ENCODE results near the gene ENPP1. TPM values are rescaled to one million over a fixed set of nuclear protein-coding genes. Genes with fewer than 3 reads are reported as not detected.

ENPP1 gene
- total RNA-seq, 4 donors from 2014 or later, result 49.7 to 111 (median 62.6) TPM

DNA sequence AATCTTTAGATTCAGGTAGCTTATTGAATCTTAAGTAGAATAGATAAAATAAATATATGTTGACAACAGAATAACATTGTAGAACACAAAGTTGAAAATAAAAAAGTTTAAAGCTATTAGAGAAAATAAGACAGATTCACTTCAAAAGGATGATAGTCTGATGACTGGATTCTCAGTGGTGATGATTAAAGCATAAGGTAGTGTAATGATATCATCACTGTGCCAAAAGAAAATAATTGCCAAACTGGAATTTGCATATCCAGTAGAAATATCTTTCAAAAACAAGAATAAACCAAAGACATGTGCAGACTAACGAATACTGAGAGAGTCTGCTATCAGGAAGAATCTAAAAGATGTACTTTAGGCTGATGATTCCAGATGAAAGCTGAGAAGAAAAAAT is 30.2 kb downstream of the ENPP1 start:
- H3K36me3 ChIP-seq, result no peaks in the 10 kb centered on the region
- H3K4me1 ChIP-seq, result peaks cover 9 to 20% of the 10 kb centered on the region in 2 donors
- DNase-seq, result no peak
- H3K27ac ChIP-seq, result peak overlapping the region in 1 of 3 donors; percentile 42
- 91 to 92% methylated on average over 1 of the region's 1 CpG for WGBS, 2 donors
- no peaks in the 10 kb centered on the region for H3K9me3 ChIP-seq
- no peak overlapping the region for H3K4me3 ChIP-seq (replicated peaks in 1 of 3)
- intact Hi-C loops (cut with DNase I), result no loop called here
- no peak for TF ChIP-seq POLR2A (IDR thresholded peaks at IDR 0.05)
- TF ChIP-seq, protein P1, sequence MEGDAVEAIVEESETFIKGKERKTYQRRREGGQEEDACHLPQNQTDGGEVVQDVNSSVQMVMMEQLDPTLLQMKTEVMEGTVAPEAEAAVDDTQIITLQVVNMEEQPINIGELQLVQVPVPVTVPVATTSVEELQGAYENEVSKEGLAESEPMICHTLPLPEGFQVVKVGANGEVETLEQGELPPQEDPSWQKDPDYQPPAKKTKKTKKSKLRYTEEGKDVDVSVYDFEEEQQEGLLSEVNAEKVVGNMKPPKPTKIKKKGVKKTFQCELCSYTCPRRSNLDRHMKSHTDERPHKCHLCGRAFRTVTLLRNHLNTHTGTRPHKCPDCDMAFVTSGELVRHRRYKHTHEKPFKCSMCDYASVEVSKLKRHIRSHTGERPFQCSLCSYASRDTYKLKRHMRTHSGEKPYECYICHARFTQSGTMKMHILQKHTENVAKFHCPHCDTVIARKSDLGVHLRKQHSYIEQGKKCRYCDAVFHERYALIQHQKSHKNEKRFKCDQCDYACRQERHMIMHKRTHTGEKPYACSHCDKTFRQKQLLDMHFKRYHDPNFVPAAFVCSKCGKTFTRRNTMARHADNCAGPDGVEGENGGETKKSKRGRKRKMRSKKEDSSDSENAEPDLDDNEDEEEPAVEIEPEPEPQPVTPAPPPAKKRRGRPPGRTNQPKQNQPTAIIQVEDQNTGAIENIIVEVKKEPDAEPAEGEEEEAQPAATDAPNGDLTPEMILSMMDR (IDR thresholded peaks at IDR 0.05), result no peak
- no peaks in the 10 kb centered on the region for H3K27me3 ChIP-seq

DNA sequence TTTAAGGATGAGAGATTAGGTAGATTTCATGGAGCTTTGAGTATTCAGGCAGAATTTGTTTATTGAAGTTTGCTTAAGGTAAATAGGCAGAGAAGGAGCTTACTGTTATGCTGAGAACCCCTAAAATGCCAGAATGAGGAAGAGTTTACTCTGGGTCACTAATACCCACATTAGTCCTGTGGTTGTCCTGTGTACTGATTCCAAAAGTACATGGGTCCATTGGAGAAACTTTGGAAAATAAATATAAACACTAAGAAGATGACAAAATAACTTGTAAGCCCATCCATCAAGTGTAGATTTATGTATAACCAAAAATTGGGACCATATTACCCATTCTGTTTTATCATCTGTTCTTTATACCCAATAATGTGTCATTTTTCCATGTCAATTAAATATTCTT is 31.6 kb downstream of the ENPP1 start:
- H3K9me3 ChIP-seq, result no peaks in the 10 kb centered on the region
- H3K4me1 ChIP-seq, result peaks cover 9 to 20% of the 10 kb centered on the region in 2 donors
- no peak for TF ChIP-seq POLR2A (IDR thresholded peaks at IDR 0.05)
- TF ChIP-seq, protein P1 (IDR thresholded peaks at IDR 0.05), result no peak
- intact Hi-C loops (cut with DNase I), result no loop called here
- H3K27me3 ChIP-seq, result no peaks in the 10 kb centered on the region
- no peak for DNase-seq
- peak overlapping the region; percentile 4 to 78 (median 35) for H3K27ac ChIP-seq
- no peaks in the 10 kb centered on the region for H3K36me3 ChIP-seq
- H3K4me3 ChIP-seq (replicated peaks in 1 of 3), result no peak overlapping the region

DNA sequence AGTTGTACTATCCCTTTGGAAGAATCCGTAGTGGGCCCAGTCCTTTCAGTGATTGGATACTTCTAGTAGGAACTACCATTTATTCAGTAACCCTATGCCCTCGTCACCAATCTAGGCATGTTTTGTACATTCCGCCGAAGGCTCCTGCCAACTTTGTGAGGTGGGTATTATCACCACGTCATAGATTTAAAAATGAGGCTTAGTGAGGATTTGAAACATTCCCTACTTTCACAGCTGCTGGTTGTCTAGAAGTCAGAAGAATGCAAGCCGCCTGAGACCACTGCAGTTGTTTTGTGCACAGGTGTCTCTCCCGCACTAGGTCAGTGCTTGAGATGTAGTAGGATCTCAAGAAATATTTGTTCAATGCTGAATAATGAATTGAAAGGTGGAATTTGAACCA is 32.6 kb downstream of the ENPP1 start:
- H3K27ac ChIP-seq, result peak overlapping the region; percentile 78 to 90 (median 80)
- WGBS, 2 donors, result 83 to 87% methylated on average over 7 of the region's 7 CpGs
- H3K27me3 ChIP-seq, result no peaks in the 10 kb centered on the region
- no peaks in the 10 kb centered on the region for H3K36me3 ChIP-seq
- peaks cover 9 to 20% of the 10 kb centered on the region in 2 donors for H3K4me1 ChIP-seq
- intact Hi-C loops (cut with DNase I), result no loop called here
- no peak for DNase-seq
- H3K9me3 ChIP-seq, result no peaks in the 10 kb centered on the region
- TF ChIP-seq, protein P1 (IDR thresholded peaks at IDR 0.05), result no peak
- TF ChIP-seq POLR2A (IDR thresholded peaks at IDR 0.05), result no peak
- no peak overlapping the region for H3K4me3 ChIP-seq (replicated peaks in 1 of 3)

DNA sequence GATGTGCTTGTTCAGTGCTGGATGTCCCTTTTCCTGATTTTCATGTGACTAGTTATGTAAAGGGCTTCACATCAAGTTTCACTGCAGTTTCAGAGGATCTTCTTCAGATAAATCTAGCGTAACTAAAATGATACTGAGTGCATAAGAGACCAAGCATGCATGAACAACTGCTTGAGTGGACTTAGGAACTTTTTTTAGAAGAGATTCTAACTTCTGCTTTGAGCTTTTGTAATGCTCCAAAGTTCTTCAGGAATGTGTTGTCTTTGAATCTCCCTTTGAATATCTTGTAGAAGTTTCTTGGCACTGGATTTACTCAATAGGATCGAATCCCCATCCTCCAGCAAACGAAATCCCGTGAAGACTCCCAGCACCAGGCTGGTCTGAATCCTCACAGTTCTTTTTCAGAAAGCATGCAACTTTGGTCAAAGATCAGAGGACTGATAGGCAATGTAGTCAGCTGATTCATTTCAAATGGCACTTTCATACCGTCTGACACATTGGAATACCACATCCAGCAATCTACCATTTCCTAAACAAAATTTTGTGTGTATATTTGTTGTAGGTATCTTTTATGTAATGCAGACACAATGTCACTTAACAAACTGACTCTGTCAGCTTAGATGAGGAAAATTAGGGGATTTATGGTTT is 33.2 kb downstream of the ENPP1 start:
- peak in 1 of 2 donors; percentile 16 for DNase-seq
- H3K27ac ChIP-seq, result peak overlapping the region; percentile 78 to 90 (median 80)
- intact Hi-C loops (cut with DNase I), result no loop called here
- no peaks in the 10 kb centered on the region for H3K9me3 ChIP-seq
- H3K36me3 ChIP-seq, result no peaks in the 10 kb centered on the region
- peaks cover 9 to 20% of the 10 kb centered on the region in 2 donors for H3K4me1 ChIP-seq
- no peaks in the 10 kb centered on the region for H3K27me3 ChIP-seq
- no peak for TF ChIP-seq POLR2A (IDR thresholded peaks at IDR 0.05)
- TF ChIP-seq, protein P1 (IDR thresholded peaks at IDR 0.05), result no peak
- 44 to 53% methylated on average over 5 of the region's 5 CpGs for WGBS, 2 donors
- H3K4me3 ChIP-seq (replicated peaks in 1 of 3), result no peak overlapping the region

DNA sequence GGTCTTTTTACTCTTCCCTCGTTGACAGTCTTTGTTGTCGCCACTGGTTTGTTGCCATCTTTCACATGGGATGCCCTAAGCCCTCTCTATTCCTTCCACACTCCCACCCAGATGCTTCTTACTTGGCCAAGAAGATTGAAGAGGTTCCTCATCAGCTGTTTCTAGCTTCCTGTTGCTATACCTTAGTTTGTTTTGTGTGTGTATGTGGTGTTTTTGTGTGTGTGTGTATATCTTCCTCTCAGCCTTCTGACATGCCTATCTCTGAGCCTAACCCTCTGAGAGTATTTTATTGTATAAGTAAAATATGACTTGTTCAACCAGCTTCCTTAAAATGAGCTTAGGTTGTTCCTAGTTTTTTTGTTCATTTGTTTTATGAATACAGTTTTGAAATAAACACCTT is 35.9 kb downstream of the ENPP1 start:
- TF ChIP-seq, protein P1 (IDR thresholded peaks at IDR 0.05), result no peak
- no peak for TF ChIP-seq POLR2A (IDR thresholded peaks at IDR 0.05)
- intact Hi-C loops (cut with DNase I), result no loop called here
- Histone ChIP-seq H3K4me1 (peaks cover 9 to 20% of the 10 kb centered on the region in 2 donors), H3K9me3 (no peaks in the 10 kb centered on the region), H3K36me3 (no peaks in the 10 kb centered on the region), H3K27me3 (no peaks in the 10 kb centered on the region), H3K4me3 (replicated peaks in 1 of 3) (no peak overlapping the region), H3K27ac (no peak overlapping the region)
- DNase-seq, result no peak
- 95% methylated on average over 2 of the region's 2 CpGs for WGBS, 2 donors
